ENCODE measurements around the gene NDUFB8. TPM values are rescaled to one million over a fixed set of nuclear protein-coding genes. Genes with fewer than 3 reads are reported as not detected.

Gene NDUFB8
- total RNA-seq, 2 donors from 2014 or later: 162 to 192 TPM

- Histone ChIP-seq H3K27ac (ENCODE audit: low read depth, low read length) (no peak overlapping the region), H3K4me3 (ENCODE audit: low read length) (no peak overlapping the region), H3K27me3 (ENCODE audit: control insufficient read depth, insufficient read depth, low read length, poor library complexity, severe bottlenecking) (peaks cover 85% of the 10 kb centered on the region), H3K9ac (ENCODE audit: extremely low read depth, low read length, poor library complexity, severe bottlenecking) (no peak overlapping the region), H3K36me3 (ENCODE audit: control insufficient read depth, insufficient read depth, low read length) (no peaks in the 10 kb centered on the region), H3K9me3 (ENCODE audit: control insufficient read depth, low read length) (no peaks in the 10 kb centered on the region), H3K4me1 (ENCODE audit: control insufficient read depth, insufficient read depth, low read length) (peaks cover 8% of the 10 kb centered on the region)
- H3K27me3 Mint-ChIP-seq (ENCODE audit: insufficient read depth): peaks cover 95% of the 10 kb centered on the region
- H3K9me3 Mint-ChIP-seq: no peaks in the 10 kb centered on the region
- no peak for DNase-seq
- no peaks in the 10 kb centered on the region for H3K36me3 Mint-ChIP-seq (ENCODE audit: low read depth)
- H3K4me1 Mint-ChIP-seq: peaks cover 12% of the 10 kb centered on the region
- no peak for TF ChIP-seq CTCF (conservative IDR thresholded peaks at IDR 0.05)
- WGBS, 2 experiments (ENCODE audit: insufficient coverage in 1 of 2, insufficient read length in 1 of 2): 75 to 76% methylated on average over 3 to 4 of the region's 4 CpGs
- H3K4me3 Mint-ChIP-seq: no peak overlapping the region
- no peak overlapping the region for H3K27ac Mint-ChIP-seq
These were observed 50.6 kb downstream of the NDUFB8 start for GRCh38 chr10:100479037-100479436.

GRCh38 chr10:100477970-100478369, 51.7 kb downstream of the NDUFB8 start:
- TF ChIP-seq CTCF (conservative IDR thresholded peaks at IDR 0.05): no peak
- Mint-ChIP-seq H3K27ac (no peak overlapping the region), H3K4me3 (no peak overlapping the region), H3K36me3 (ENCODE audit: low read depth) (no peaks in the 10 kb centered on the region), H3K27me3 (ENCODE audit: insufficient read depth) (peaks cover 95% of the 10 kb centered on the region), H3K9me3 (no peaks in the 10 kb centered on the region), H3K4me1 (peaks cover 3% of the 10 kb centered on the region)
- H3K36me3 ChIP-seq (ENCODE audit: control insufficient read depth, insufficient read depth, low read length): no peaks in the 10 kb centered on the region
- no peak overlapping the region for H3K9ac ChIP-seq (ENCODE audit: extremely low read depth, low read length, poor library complexity, severe bottlenecking)
- H3K4me3 ChIP-seq (ENCODE audit: low read length): no peak overlapping the region
- H3K9me3 ChIP-seq (ENCODE audit: control insufficient read depth, low read length): no peaks in the 10 kb centered on the region
- DNase-seq: no peak
- WGBS, 2 experiments (ENCODE audit: insufficient coverage in 1 of 2, insufficient read length in 1 of 2): 67 to 69% methylated on average over 4 to 5 of the region's 5 CpGs
- H3K4me1 ChIP-seq (ENCODE audit: control insufficient read depth, insufficient read depth, low read length): peaks cover 7% of the 10 kb centered on the region
- H3K27me3 ChIP-seq (ENCODE audit: control insufficient read depth, insufficient read depth, low read length, poor library complexity, severe bottlenecking): peaks cover 85% of the 10 kb centered on the region
- no peak overlapping the region for H3K27ac ChIP-seq (ENCODE audit: low read depth, low read length)

Other genes starting within 250 kb of the NDUFB8 start
- gene BLOC1S2, start 243.2 kb downstream of the NDUFB8 start, total RNA-seq: 10 to 100 TPM; 25.5 to 26.0 TPM
- not detected for gene PKD2L1, start 199.6 kb downstream of the NDUFB8 start, total RNA-seq
- 100 to 1,000 TPM; 369 to 442 TPM for gene SCD, start 182.6 kb downstream of the NDUFB8 start, total RNA-seq
- under 1 TPM in 1 of 2 donors, not detected in 1; 0.13 TPM for gene WNT8B, start 66.9 kb downstream of the NDUFB8 start, total RNA-seq
- 10 to 100 TPM in 1 of 2 donors, 1 to 10 TPM in 1; 9.0 to 13.6 TPM for gene SEC31B, start 10.0 kb downstream of the NDUFB8 start, total RNA-seq
- 10 to 100 TPM; 51.8 to 58.8 TPM for gene HIF1AN, start 6.1 kb upstream of the NDUFB8 start, total RNA-seq
- under 1 TPM; 0.93 to 0.99 TPM for gene PAX2, start 215.7 kb upstream of the NDUFB8 start, total RNA-seq

Measured in endodermal cell (in vitro differentiated cells).